ENCODE data around the gene RPAIN. TPM values are rescaled to one million over a fixed set of nuclear protein-coding genes. Genes with fewer than 3 reads are reported as not detected.

The RPAIN gene, protein sequence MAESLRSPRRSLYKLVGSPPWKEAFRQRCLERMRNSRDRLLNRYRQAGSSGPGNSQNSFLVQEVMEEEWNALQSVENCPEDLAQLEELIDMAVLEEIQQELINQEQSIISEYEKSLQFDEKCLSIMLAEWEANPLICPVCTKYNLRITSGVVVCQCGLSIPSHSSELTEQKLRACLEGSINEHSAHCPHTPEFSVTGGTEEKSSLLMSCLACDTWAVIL
- total RNA-seq (2021) (56.3 and 70.2 TPM in 2 replicates), Bru-seq, nascent RNA (percentile 84 among the genes with signal in this experiment), BruChase-seq, experiment 1, labeled RNA remaining after a 2-hour chase (percentile 95 among the genes with signal in this experiment), BruChase-seq, experiment 2, labeled RNA remaining after a 6-hour chase (percentile 84 among the genes with signal in this experiment)
- long read RNA-seq, transcript RPAIN-213 (5 exons, 1,282 nt) = minor isoform, 7 of 177 reads
- long read RNA-seq, transcript RPAIN-209 (6 exons, 1,423 nt) = minor isoform, 14 of 177 reads
- long read RNA-seq, transcript RPAIN-203 (7 exons, 1,535 nt) = major isoform, 35 of 177 reads
- long read RNA-seq, transcript RPAIN-205 (4 exons, 1,057 nt) = minor isoform, 14 of 177 reads
- long read RNA-seq, partial matches to known transcripts = 1 of 177 reads
- long read RNA-seq, other reads (novel, unspliced or antisense) = 94 of 177 reads

- Histone ChIP-seq H2AFZ (peak within 1 kb of the TSS; percentile 87), H3K9me2 (ENCODE audit: insufficient read depth) (no peaks in the 10 kb centered on the region), H3K36me3 (ENCODE audit: low read depth) (peaks cover 57% of the 10 kb centered on the region), H3K9me3 (ENCODE audit: insufficient read depth, low read depth) (no peaks in the 10 kb centered on the region), H3K4me1 (replicated peaks; ENCODE audit: insufficient read depth) (peaks cover 47% of the 10 kb centered on the region), H4K20me1 (ENCODE audit: insufficient read depth) (no peaks in the 10 kb centered on the region), H3K27me3 (ENCODE audit: insufficient read depth, low read depth) (no peaks in the 10 kb centered on the region), H3K4me3 (peak within 1 kb of the TSS; percentile 98), H3K27ac (peak within 1 kb of the TSS; percentile 99), H3F3A (ENCODE audit: insufficient read depth, low read depth) (peaks cover 52% of the 10 kb centered on the region), H3K4me2 (peak within 1 kb of the TSS; percentile 100), H3K79me2 (ENCODE audit: low read depth) (peaks cover 64% of the 10 kb centered on the region)
- ChIA-PET POLR2A (ENCODE audit: unreplicated experiment) (no interaction called here), CTCF (interaction anchor here (0.9 to 1.1 kb wide), 2 partner anchors 19 to 470 kb away, joined by 3 to 9 read pairs; partner anchors contain the start of gene C1QBP)
- no peak for DNase-seq
- TF ChIP-seq EZH2 (IDR thresholded peaks at IDR 0.05; ENCODE audit: low read depth) (no peak), CTCF (conservative IDR thresholded peaks at IDR 0.05) (no peak)
- BruUV-seq (replicated peaks) = TSS peak; percentile 41
- intact Hi-C loops (cut with micrococcal nuclease; ENCODE audit: unreplicated experiment) = loop anchor here (2.0 to 10.0 kb wide), 3 partner anchors 17 to 175 kb away; partner anchors contain the start of gene DHX33
These were observed at the start of gene RPAIN for GRCh38 chr17:5419959-5420653. RPAIN (plus strand) TSS chr17:5420182; CDS start chr17:5420211, 29 bp downstream.

GRCh38 chr17:5370411-5370810 lies 49.6 kb upstream of the RPAIN start:
- Histone ChIP-seq H3K9me3 (ENCODE audit: insufficient read depth, low read depth) (no peaks in the 10 kb centered on the region), H3K4me1 (replicated peaks; ENCODE audit: insufficient read depth) (no peaks in the 10 kb centered on the region; the same call in 1 of the 2 replicates), H3K4me2 (no peak overlapping the region), H3K79me2 (ENCODE audit: low read depth) (no peaks in the 10 kb centered on the region), H3K27ac (no peak overlapping the region), H3F3A (ENCODE audit: insufficient read depth, low read depth) (peaks cover 17% of the 10 kb centered on the region), H4K20me1 (ENCODE audit: insufficient read depth) (no peaks in the 10 kb centered on the region; the same call in 1 of the 2 replicates), H3K4me3 (no peak overlapping the region), H3K27me3 (ENCODE audit: insufficient read depth, low read depth) (no peaks in the 10 kb centered on the region), H2AFZ (no peak overlapping the region), H3K36me3 (ENCODE audit: low read depth) (peaks cover 25% of the 10 kb centered on the region), H3K9me2 (ENCODE audit: insufficient read depth) (no peaks in the 10 kb centered on the region)
- ChIA-PET POLR2A (ENCODE audit: unreplicated experiment) (no interaction called here), CTCF (no interaction called here)
- intact Hi-C loops (cut with micrococcal nuclease; ENCODE audit: unreplicated experiment) = no loop called here
- BruUV-seq (replicated peaks) = no TSS peak
- no peak for DNase-seq
- no peak for TF ChIP-seq EZH2 (IDR thresholded peaks at IDR 0.05; ENCODE audit: low read depth)
- TF ChIP-seq CTCF (conservative IDR thresholded peaks at IDR 0.05) = no peak

DNA sequence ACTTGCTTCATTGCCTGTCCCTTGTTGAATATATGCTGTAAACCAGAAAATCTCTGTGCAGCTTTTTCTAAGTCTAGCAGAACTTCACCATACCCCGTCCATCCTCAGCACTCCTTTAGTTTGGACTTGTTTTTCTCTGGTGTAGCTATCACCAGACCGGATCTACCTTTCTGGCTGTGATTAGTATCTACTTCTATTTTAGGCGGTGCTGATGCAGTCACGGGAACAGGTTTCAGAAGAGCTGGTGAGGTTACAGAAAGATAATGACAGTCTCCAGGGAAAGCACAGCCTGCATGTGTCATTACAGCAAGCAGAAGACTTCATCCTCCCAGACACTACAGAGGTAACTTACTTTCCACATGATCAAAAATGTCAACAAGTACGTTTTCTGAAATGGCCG lies 46.9 kb upstream of the RPAIN start:
- H3K4me1 ChIP-seq (replicated peaks; ENCODE audit: insufficient read depth) = no peaks in the 10 kb centered on the region
- H3K27me3 ChIP-seq (ENCODE audit: insufficient read depth, low read depth) = no peaks in the 10 kb centered on the region
- no peak overlapping the region for H2AFZ ChIP-seq
- ChIA-PET POLR2A (ENCODE audit: unreplicated experiment) (interaction anchor here (0.6 kb wide), 1 partner anchor 42 kb away, joined by 7 read pairs; no protein-coding TSS in a partner anchor), CTCF (no interaction called here)
- no TSS peak for BruUV-seq (replicated peaks)
- no peak for TF ChIP-seq EZH2 (IDR thresholded peaks at IDR 0.05; ENCODE audit: low read depth)
- no peak for TF ChIP-seq CTCF (conservative IDR thresholded peaks at IDR 0.05)
- H3K36me3 ChIP-seq (ENCODE audit: low read depth) = peaks cover 16% of the 10 kb centered on the region; the same call in 1 of the 2 replicates
- peaks cover 22% of the 10 kb centered on the region for H3F3A ChIP-seq (ENCODE audit: insufficient read depth, low read depth)
- H3K79me2 ChIP-seq (ENCODE audit: low read depth) = no peaks in the 10 kb centered on the region
- H3K9me3 ChIP-seq (ENCODE audit: insufficient read depth, low read depth) = no peaks in the 10 kb centered on the region
- H3K27ac ChIP-seq = no peak overlapping the region
- H4K20me1 ChIP-seq (ENCODE audit: insufficient read depth) = no peaks in the 10 kb centered on the region
- H3K4me2 ChIP-seq = no peak overlapping the region
- no peaks in the 10 kb centered on the region for H3K9me2 ChIP-seq (ENCODE audit: insufficient read depth)
- intact Hi-C loops (cut with micrococcal nuclease; ENCODE audit: unreplicated experiment) = no loop called here
- H3K4me3 ChIP-seq = no peak overlapping the region
- no peak for DNase-seq
